Left lung (tissue), 10 donors: ENCODE results near the gene ZBTB48. TPM values are rescaled to one million over a fixed set of nuclear protein-coding genes. Genes with fewer than 3 reads are reported as not detected.
A peak's percentile ranks its signal among the peaks of the same experiment; 100 is the strongest.

ENCODE experiments used
- ATAC-seq: fragments of 200-7000 bp; cut with Tn5 transposase; one replicate; pipeline ENCODE4 v1.9.1; 2020; ENCODE audit warnings: moderate library complexity
- DNase-seq, 4 donors: peaks; one replicate each; pipeline ENCODE4 v3.0.0-alpha.2; 2013 to 2020
- H3K27ac ChIP-seq, 2 donors: fragments of 200-600 bp; sonication (generic) in 1 of 2; one replicate each; pipeline versions ENCODE4 v1.5.0 to v1.8.0; 2020 to 2021
- H3K27me3 ChIP-seq, 2 donors: fragments of 200-600 bp; sonication (generic) in 1 of 2; one replicate each; pipeline versions ENCODE4 v1.5.0 to v1.8.0; 2020 to 2021
- H3K36me3 ChIP-seq, 2 donors: fragments of 200-600 bp; sonication (generic) in 1 of 2; one replicate each; pipeline versions ENCODE4 v1.5.0 to v1.8.0; 2020 to 2021
- H3K4me1 ChIP-seq, 2 donors: fragments of 200-600 bp; one replicate each; pipeline ENCODE4 v1.8.0; 2021
- H3K4me3 ChIP-seq, 2 donors: fragments of 200-600 bp; sonication (generic) in 1 of 2; one replicate each; pipeline versions ENCODE4 v1.5.0 to v1.8.0; 2020 to 2021; ENCODE audit warnings: mild to moderate bottlenecking in 1 of 2
- H3K9me3 ChIP-seq, 2 donors: fragments of 200-600 bp; sonication (generic) in 1 of 2; one replicate each; pipeline versions ENCODE4 v1.5.0 to v1.8.0; 2020 to 2021
- CTCF ChIP-seq, 2 donors: fragments of 200-600 bp; sonication (generic) in 1 of 2; IDR thresholded peaks; one replicate each; pipeline versions ENCODE4 v1.5.0 to v1.8.0; 2021; ENCODE audit warnings: antibody characterized with exemption in 2 of 2
- intact Hi-C, 2 donors: fragments of 100-400 bp; cut with DNase I; formaldehyde crosslinking; loops; one replicate each; pipeline versions ENCODE4 v1.11.2 to v1.14.2; 2022
- polyA plus RNA-seq, 6 donors: library from polyadenylated mRNA; unstranded; fragments of 120-200 nt; gene quantifications; one replicate each; pipeline ENCODE4 v1.2.1, GENCODE V29; 2013; ENCODE audit not compliant: insufficient read length in 6 of 6
- total RNA-seq, 2 donors: library from RNA; stranded (reverse); fragmentation: NEBNext Ultra II Directional; extraction: Animal tissue kit (Norgen Biotek cat#: 25700); gene quantifications; one replicate each; pipeline ENCODE4 v1.2.1, GENCODE V29; 2021
- donor health status: DM: no; HTN: yes; CAD: no.
- donor health status: DM: no; HTN: no; CAD: no.

ZBTB48 gene
- total and polyA plus RNA-seq, 8 donors: 24.7 to 41.6 (median 33.5) TPM

GRCh38 chr1:6591644-6592043 lies 11.8 kb downstream of the ZBTB48 start:
- Histone ChIP-seq H3K27me3 (no peaks in the 10 kb centered on the region), H3K36me3 (peaks cover 0 to 100% of the 10 kb centered on the region in 2 donors), H3K4me1 (peaks cover 0 to 62% of the 10 kb centered on the region in 2 donors), H3K9me3 (no peaks in the 10 kb centered on the region), H3K27ac (no peak overlapping the region), H3K4me3 (no peak overlapping the region)
- TF ChIP-seq CTCF (IDR thresholded peaks at IDR 0.05): no peak
- ATAC-seq: no peak
- intact Hi-C loops: no loop called here
- no peak for DNase-seq

GRCh38 chr1:6592441-6592840 lies 12.6 kb downstream of the ZBTB48 start:
- intact Hi-C loops: no loop called here
- Histone ChIP-seq H3K4me3 (no peak overlapping the region), H3K27me3 (no peaks in the 10 kb centered on the region), H3K36me3 (peaks cover 0 to 100% of the 10 kb centered on the region in 2 donors), H3K9me3 (no peaks in the 10 kb centered on the region), H3K27ac (no peak overlapping the region), H3K4me1 (peaks cover 0 to 62% of the 10 kb centered on the region in 2 donors)
- no peak for TF ChIP-seq CTCF (IDR thresholded peaks at IDR 0.05)
- ATAC-seq (no peak), DNase-seq (no peak)

- H3K9me3 ChIP-seq: no peaks in the 10 kb centered on the region
- DNase-seq: peak in 1 of 4 donors; percentile 81
- no peak for ATAC-seq
- H3K27me3 ChIP-seq: no peaks in the 10 kb centered on the region
- peaks cover 0 to 64% of the 10 kb centered on the region in 2 donors for H3K4me1 ChIP-seq
- intact Hi-C loops: no loop called here
- H3K4me3 ChIP-seq: no peak overlapping the region
- no peak for TF ChIP-seq CTCF (IDR thresholded peaks at IDR 0.05)
- H3K36me3 ChIP-seq: peaks cover 0 to 100% of the 10 kb centered on the region in 2 donors
- no peak overlapping the region for H3K27ac ChIP-seq
Observed at GRCh38 chr1:6592865-6593593, 13.2 kb downstream of the ZBTB48 start.

GRCh38 chr1:6593810-6594209 lies 14.0 kb downstream of the ZBTB48 start:
- no peak for ATAC-seq
- no peak for TF ChIP-seq CTCF (IDR thresholded peaks at IDR 0.05)
- intact Hi-C loops: no loop called here
- no peaks in the 10 kb centered on the region for H3K9me3 ChIP-seq
- H3K27me3 ChIP-seq: no peaks in the 10 kb centered on the region
- H3K36me3 ChIP-seq: peaks cover 0 to 100% of the 10 kb centered on the region in 2 donors
- H3K4me3 ChIP-seq: no peak overlapping the region
- H3K27ac ChIP-seq: no peak overlapping the region
- peaks cover 0 to 65% of the 10 kb centered on the region in 2 donors for H3K4me1 ChIP-seq
- no peak for DNase-seq

- H3K4me3 ChIP-seq: no peak overlapping the region
- no peaks in the 10 kb centered on the region for H3K9me3 ChIP-seq
- ATAC-seq: no peak
- no peak for DNase-seq
- no peaks in the 10 kb centered on the region for H3K27me3 ChIP-seq
- no peak for TF ChIP-seq CTCF (IDR thresholded peaks at IDR 0.05)
- H3K36me3 ChIP-seq: peaks cover 0 to 92% of the 10 kb centered on the region in 2 donors
- intact Hi-C loops: no loop called here
- peaks cover 7 to 71% of the 10 kb centered on the region in 2 donors for H3K4me1 ChIP-seq
- H3K27ac ChIP-seq: no peak overlapping the region
Observed at GRCh38 chr1:6594977-6595740, 15.4 kb downstream of the ZBTB48 start.
